NCI-H1092 treated with DMSO at 0.1 percent for 48 hours (cell line): ENCODE measurements around the gene CEP76.
"Not testable (repeated sequence)": the region's sequence is repeated elsewhere in the genome, so short reads cannot be mapped to it uniquely, and the experiment has no call there.

Experiments
- DNase-seq: peaks from one replicate; lab custom pipeline; 2025; lab: John Stamatoyannopoulos, UW

CEP76 gene

GRCh38 chr18:12640881-12641200, 61.7 kb downstream of the CEP76 start:
- DNase-seq, result no peak

GRCh38 chr18:12639990-12640880, 62.3 kb downstream of the CEP76 start:
- no peak for DNase-seq

GRCh38 chr18:12638644-12639124, 63.8 kb downstream of the CEP76 start:
- DNase-seq, result no peak

GRCh38 chr18:12637901-12638643, 64.5 kb downstream of the CEP76 start:
- no peak for DNase-seq

GRCh38 chr18:12637393-12637792, 65.1 kb downstream of the CEP76 start:
- no peak for DNase-seq

GRCh38 chr18:12631831-12632477, 70.6 kb downstream of the CEP76 start:
- DNase-seq, result no peak

- no peak for DNase-seq
These were observed 72.4 kb downstream of the CEP76 start for GRCh38 chr18:12630136-12630535.

- DNase-seq, result no peak
These were observed 73.5 kb downstream of the CEP76 start for GRCh38 chr18:12628706-12629702.

GRCh38 chr18:12627199-12627598, 75.3 kb downstream of the CEP76 start:
- DNase-seq, result not testable (repeated sequence)

GRCh38 chr18:12625241-12625640, 77.3 kb downstream of the CEP76 start:
- DNase-seq, result no peak
